Suppressor macrophage treated with lipopolysaccharide for 1 hour (primary cell): ENCODE measurements around the gene ANKRD28.
"Not testable (repeated sequence)": the region's sequence is repeated elsewhere in the genome, so short reads cannot be mapped to it uniquely, and the experiment has no call there.

Source experiments
- DNase-seq, 3 donors: peaks; one replicate each; pipeline ENCODE4 v3.0.0-alpha.2; 2020 to 2022

The ANKRD28 gene

GRCh38 chr3:15769256-15769915 lies 28.4 kb downstream of the ANKRD28 start:
- peak in 2 of 3 donors; percentile 36 to 39 for DNase-seq

- DNase-seq: peak; percentile 68 to 95 (median 93)
Measured at GRCh38 chr3:15768421-15769255, 29.1 kb downstream of the ANKRD28 start.

- no peak for DNase-seq
Measured at GRCh38 chr3:15766406-15766805, 31.4 kb downstream of the ANKRD28 start.

GRCh38 chr3:15758295-15758694 lies 39.5 kb downstream of the ANKRD28 start:
- DNase-seq: no peak

- DNase-seq: no peak
Measured at GRCh38 chr3:15757824-15758223, 40.0 kb downstream of the ANKRD28 start.

DNA sequence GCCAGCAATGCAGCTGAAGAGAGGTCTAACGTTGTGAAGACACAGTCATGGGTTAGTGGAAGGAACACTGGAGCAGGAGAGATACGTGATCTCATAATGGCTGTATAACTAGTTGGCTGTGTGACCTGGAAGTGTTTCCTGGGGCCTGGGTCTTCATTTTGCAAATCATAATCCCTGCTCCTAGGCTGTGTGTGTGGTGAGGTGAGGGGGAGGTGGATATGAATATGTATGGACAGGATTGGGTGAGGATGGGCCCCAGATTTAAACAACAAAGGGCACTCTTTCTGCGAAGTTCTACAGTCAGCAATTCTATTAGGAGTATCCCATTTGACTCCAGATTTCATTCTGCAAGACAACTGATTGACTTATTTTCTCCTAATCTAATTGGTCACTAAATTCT lies 41.3 kb downstream of the ANKRD28 start:
- DNase-seq: no peak

DNA sequence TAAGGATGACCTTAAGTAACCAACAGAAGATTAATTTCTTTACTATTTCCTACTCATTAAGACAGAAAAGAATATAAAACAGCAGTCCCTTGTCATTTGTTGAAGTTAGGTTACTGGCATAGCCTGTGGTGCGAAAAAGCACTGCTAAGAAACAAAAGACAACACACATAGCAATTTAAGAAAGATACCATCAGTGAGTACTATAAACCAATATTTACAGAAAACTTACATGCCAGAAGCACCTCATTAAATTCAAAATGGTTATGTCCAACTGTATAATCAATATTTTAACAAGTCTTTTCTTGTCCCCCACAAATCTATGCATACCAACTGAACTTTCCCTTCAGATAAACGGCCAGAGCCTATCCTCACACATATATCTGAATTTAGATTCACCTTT lies 42.0 kb downstream of the ANKRD28 start:
- DNase-seq: no peak

- no peak for DNase-seq
Measured at GRCh38 chr3:15755181-15755580, 42.6 kb downstream of the ANKRD28 start.

- peak; percentile 3 to 50 (median 34) for DNase-seq
Measured at GRCh38 chr3:15754047-15754446, 43.7 kb downstream of the ANKRD28 start.

GRCh38 chr3:15753056-15753710 lies 44.6 kb downstream of the ANKRD28 start:
- DNase-seq: no peak

GRCh38 chr3:15750879-15751278 lies 46.9 kb downstream of the ANKRD28 start:
- no peak for DNase-seq

- DNase-seq: no peak
Measured at GRCh38 chr3:15750143-15750542, 47.6 kb downstream of the ANKRD28 start.

DNA sequence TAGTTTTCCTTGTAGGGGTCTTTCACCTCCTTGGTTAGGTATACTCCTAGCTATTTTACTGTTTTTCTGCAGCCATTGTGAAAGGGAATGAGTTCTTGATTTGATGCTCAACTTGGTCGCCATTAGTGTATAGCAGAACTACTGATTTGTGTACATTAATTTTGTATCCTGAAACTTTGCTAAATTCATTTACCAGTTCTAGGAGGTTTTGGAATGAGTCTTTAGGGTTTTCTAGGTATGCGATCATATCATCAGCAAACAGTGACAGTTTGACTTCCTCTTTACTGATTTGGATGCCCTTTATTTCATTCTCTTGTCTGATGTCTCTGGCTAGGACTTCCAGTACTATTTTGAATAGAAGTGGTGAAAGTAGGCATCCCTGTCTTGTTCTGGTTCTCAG lies 51.9 kb downstream of the ANKRD28 start:
- not testable (repeated sequence) for DNase-seq

DNA sequence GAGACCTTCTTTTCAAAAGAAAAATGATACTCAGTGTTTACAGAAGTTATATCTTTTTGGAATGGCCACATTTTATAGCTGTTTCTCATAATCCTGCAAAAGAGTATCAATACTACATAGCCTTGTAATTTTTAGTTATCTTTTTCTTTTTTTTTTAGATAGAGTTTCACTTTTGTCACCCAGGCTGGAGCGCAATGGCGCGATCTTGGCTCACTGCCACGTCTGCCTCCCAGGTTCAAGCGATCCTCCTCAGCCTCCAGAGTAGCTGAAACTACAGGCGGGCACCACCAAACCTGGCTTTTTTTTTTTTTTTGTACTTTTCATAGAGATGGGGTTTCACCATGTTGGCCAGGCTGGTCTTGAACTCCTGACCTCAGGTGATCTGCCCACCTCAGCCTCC lies 53.6 kb downstream of the ANKRD28 start:
- no peak for DNase-seq

GRCh38 chr3:15743587-15744009 lies 54.2 kb downstream of the ANKRD28 start:
- no peak for DNase-seq

DNA sequence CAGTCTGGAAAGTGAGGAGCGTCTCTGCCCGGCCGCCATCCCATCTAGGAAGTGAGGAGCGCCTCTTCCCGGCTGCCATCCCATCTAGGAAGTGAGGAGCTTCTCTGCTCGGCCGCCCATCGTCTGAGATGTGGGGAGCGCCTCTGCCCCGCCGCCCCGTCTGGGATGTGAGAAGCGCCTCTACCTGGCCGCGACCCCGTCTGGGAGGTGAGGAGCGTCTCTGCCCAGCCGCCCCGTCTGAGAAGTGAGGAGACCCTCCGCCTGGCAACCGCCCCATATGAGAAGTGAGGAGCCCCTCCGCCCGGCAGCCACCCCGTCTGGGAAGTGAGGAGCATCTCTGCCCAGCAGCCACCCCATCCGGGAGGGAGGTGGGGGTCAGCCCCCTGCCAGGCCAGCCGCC lies 55.5 kb downstream of the ANKRD28 start:
- not testable (repeated sequence) for DNase-seq

DNA sequence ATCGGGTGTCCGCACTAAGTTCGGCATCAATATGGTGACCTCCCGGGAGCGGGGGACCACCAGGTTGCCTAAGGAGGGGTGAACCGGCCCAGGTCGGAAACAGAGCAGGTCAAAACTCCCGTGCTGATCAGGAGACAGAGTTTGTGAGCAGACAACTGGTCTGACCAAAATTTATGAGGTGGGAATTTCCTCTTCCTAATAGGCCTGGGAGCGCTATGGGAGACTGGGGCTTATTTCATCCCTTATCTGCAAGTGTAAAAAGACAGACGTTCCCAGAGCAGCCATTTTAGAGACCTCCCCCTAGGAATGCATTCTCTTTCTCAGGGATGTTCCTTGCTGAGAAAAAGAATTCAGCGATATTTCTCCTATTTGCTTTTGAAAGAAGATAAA lies 59.2 kb downstream of the ANKRD28 start:
- not testable (repeated sequence) for DNase-seq

GRCh38 chr3:15731024-15731423 lies 66.8 kb downstream of the ANKRD28 start:
- DNase-seq: no peak

GRCh38 chr3:15728766-15729165 lies 69.0 kb downstream of the ANKRD28 start:
- no peak for DNase-seq

DNA sequence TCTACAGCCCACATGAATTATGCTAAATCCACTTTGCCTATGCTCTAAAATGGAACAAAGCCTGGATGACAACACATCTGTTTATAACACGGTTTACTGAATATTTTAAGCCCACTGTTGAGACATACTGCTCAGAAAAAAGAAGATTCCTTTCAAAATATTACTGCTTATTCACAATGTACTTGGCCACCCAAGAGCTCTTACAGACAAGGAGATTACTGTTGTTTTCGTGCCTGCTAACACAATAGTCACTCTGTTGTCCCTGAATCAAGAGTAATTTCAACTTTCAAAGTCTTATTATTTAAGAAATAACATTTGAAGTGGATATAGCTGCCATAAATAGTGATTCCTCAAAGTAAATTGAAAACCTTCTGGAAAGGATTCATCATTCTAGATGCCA lies 70.9 kb downstream of the ANKRD28 start:
- DNase-seq: no peak

- DNase-seq: no peak
Measured at GRCh38 chr3:15726043-15726442, 71.7 kb downstream of the ANKRD28 start.

DNA sequence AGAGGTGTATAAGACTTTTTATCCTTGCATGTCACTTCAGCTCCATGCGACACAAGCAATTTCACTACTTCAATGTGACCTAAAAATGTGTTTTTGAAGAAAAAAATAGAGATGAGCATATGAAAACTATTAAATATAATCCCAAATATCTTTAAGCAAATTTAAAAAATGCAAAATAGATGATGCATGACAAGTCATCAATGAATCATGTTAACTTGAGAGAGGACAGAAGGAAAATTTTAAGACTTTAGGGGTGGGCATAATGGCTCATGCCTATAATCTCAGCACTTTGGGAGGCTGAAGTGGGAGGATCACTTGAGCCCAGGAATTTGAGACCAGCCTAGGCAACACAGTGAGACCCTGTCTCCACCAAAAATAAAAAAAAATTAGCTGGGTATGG lies 73.3 kb downstream of the ANKRD28 start:
- DNase-seq: peak in 1 of 3 donors; percentile 19

GRCh38 chr3:15723624-15723884 lies 74.2 kb downstream of the ANKRD28 start:
- DNase-seq: no peak
